GM19035 (cell line): Measurements from ENCODE around the gene SRD5A1.

Source experiments
- ATAC-seq: cut with Tn5 transposase; IDR thresholded peaks from one replicate; pipeline ENCODE4 v1.9.1; 2021; ENCODE audit not compliant: unreplicated experiment

SRD5A1 gene

DNA sequence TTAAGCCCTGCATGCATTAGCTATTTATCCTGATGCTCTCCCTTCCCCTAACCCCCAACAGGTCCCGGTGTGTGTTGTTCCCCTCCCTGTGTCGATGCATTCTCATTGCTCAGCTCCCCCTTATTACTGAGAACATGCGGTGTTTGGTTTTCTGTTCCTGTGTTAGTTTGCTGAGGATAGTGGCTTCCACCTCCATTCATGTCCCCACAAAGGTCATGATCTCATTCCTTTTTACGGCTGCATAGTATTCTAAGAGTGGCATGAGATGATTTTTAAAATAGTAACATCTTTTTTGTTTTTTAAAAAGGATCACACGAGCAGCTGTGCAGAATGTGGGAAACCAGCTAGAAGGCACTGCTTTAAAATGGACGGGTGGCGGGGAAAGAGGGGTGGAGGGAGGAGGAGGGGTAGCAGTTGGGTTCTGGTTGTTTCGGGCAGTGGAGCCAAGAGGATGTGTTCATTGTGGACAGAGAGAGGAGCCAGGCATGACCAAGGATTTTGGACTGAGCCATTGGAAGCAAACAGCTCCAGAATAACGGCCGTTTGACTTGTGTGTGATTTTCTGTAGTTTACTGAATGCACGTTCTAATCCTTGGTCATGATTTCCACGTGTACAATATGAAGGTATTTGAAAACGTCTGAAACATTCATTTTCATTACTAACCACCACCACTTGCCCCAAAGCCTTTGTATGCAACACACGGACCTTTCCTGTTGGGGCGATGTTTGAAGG, 78.3 kb downstream of the SRD5A1 start:
- ATAC-seq, result no peak

DNA sequence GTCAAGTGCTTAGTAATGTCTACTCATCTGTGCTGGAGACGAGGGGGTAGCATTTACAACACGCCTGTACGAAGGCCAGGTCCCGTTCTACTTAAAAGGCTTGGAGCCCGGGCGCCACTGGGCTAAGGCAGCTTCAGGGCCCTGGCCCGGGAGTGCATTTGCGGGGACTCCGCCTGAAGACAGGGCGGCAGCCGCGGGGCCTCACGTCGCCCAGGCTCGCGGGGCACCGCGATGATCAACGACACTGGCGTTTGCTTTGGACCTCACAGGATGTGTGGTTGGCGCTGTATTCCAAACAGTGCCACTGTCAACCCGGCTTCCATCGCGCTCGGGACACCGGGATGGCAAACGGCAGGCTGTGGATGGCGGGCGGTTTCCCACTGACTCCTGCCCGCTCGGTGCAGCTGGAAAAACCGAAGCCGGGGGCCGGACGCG, 78.9 kb downstream of the SRD5A1 start:
- peak; percentile 10 for ATAC-seq

DNA sequence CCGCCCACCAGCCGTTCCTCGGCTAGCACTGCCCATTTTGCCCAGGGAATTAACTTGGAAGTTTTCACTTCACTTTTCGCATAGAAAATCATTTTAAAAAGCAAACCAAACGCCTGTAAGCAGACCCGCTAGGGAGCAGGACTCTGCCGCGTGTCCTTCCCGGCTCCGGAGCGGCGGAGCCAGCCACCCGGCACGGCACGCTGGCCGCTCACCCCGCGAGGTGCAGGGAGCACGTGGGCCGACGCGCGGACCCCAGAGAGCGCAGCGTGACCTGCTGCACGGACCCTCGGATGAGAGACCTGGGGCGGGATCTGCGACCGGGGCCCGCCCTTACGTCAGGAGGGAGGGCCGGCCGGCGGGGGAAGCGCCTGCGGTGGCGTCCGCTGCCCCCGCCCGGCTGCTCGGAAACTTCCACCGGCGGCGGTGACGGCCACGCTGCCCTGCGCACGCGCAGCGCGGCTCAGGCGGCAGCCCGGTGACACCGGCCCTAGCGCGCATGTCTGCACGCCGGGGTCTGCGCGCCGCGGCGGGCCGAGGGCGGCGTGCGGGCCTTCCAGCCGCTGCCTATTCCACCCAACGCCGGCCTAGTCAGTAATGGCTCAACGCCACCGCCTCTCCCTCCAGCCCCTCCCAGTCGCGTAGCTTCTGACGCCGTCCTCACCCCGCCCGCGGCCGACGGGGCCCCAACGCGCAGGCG, 79.5 kb downstream of the SRD5A1 start:
- peak; percentile 63 for ATAC-seq

DNA sequence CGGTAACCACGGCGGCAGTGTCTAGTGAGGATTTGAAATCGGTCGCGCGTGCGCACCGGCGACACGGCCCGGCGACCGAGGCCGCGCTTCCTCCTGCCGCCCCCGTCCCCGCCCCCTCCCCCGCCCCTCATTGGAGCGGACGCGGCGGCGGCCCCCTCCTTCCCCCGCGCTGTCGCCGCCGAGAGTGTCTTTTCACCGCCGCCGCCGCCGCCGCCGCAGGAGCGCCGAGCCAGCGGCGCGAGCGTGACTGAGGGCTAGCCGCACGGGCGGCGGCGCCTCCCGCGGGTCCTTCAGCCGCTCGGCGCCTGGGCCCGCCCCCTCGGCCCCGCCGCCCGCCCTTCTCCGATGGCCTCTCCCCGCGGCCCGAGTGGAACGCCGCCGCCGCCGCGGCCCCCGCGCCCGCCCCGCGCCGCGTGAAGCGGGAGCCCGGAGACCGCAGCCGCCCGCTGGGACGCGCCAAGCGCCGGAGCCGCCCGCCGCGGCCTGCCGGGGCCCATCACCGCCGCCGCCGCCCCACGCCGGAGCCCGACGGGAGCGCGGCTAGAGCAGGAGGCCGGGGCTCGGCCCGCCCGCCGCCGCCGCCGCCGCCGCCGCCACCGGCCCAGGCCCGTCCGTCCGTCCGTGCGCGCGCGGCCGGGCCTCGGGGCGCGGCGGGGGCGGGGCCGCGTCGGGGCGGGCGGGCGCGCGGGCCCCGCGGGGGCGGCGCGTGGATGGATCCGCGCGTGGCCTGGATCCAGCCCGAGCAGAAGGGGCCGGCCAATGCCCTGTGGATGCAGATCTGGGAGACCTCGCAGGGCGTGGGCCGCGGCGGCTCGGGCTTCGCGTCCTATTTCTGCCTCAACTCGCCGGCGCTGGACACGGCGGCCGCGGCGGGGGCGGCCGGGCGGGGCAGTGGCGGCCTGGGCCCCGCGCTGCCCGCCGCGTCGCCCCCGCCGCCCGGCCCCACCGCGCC, 80.3 kb downstream of the SRD5A1 start, which contains the start of gene TENT4A:
Gene TENT4A, plus strand, starts transcription at position 159 of the 952 bp plus-strand sequence. Its CDS starts 552 bp downstream, at position 711.
- ATAC-seq, result peak; percentile 18

DNA sequence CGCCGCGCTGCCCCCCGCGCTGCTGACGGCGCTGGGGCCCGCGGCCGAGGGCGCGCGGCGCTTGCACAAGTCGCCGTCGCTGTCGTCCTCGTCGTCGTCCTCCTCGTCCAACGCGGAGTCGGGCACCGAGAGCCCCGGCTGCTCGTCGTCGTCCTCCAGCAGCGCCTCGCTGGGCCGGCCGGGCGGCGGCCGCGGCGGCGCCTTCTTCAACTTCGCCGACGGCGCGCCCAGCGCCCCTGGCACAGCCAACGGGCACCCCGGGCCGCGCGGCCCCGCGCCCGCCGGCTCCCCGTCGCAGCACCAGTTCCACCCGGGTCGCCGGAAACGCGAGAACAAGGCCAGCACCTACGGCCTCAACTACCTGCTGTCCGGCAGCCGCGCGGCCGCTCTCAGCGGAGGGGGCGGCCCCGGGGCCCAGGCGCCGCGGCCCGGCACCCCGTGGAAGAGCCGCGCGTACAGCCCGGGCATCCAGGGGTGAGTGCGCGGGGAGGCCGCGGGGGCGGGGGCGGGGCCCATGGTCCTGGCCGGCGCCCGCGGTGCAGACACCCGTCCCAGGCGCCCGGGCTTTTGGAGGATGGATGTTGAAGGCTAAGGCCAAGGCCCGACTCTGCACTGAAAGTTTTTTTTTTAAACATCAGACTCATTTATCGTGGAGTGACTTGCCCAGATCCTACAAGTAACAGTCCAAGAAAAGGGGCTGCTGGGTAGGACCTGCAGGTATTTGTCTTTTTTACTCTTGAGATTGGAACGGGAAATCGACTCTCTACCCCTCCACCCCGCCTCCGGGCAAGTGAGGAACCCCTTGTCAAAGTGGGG, 81.2 kb downstream of the SRD5A1 start:
- no peak for ATAC-seq

DNA sequence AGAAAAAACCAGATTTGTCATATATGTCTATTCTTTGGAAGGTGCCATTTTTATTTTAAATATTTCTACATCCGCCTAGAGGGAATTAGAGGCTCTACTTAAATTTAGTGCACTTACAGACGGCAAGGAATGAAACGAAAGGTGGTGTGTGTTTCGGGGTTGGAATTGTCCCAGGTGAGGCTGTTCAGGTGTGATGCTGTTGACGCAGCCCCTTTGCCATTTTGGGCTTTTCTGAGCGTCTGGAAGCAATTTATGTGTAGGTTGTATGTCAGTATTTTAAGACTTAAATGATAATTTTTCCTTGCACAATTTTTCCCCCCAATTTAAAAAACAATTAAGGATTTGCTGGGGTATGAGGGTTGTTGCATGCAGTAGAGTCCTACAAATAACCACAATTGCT, 82.0 kb downstream of the SRD5A1 start:
- no peak for ATAC-seq

DNA sequence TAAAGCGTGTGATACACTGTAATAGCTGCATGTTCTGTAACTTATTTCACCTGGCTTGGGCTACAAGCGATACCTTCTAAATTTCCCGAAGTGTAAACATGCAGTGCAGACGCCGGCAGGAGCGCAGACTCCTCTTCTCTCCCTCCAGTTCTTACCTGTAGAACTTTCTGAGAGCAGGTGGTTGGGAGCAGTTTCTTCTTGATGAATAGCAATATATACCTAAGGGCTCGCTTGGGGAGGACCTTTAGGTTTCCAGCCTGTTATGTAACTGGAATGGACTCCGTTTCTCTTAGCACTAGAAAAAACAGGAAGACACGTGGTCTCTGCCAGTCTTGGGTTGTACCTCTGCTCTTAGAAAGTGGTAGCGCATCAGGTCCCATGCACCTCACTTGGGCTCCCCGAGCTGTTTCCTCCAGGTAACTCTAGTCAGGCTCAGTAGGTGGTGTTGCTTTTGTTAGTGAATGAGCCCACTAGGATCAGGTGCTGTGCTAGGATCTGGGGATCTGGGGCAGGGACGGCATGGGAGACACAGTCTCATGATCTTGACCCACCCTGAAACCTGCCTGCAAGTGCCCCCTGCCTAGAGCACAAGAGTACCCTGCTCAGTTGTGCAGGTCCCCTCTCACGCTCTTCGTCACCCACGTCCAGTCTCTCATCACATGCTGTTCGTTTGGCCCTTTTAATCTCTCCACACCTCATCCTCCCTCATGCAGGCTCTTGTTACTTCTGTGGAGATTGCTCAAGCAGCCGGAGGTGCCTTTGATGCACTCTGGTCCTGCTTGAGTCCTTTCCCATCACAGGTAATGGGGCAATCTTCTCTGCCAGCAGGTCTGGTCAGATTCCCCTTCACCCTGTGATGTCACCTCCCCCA, 82.8 kb downstream of the SRD5A1 start:
- ATAC-seq, result no peak

DNA sequence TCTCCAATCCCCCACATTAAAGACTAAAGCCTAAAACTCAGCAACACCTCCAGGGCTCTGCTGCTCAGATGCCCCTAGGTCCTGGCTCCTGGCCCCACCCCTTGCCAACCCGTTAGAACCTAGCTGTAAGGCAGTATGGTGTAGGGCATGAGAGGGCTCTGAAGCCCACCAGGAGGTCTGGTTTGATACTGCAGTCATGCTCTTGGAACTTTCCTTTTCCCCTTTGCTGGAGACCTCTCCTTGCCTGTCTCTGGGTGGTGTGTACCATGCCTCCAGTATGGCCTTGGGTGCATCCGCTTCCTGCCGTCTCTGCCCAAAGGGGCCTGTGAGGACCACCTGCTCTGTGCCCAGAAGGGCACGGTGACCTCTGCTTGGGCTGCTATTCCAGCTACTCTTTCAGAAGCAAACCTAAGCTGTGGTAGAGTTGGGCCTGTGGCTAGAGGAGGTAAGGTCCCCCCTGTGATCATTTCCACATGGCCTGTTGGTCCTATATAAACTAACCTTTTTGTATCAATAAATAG, 83.4 kb downstream of the SRD5A1 start:
- no peak for ATAC-seq

DNA sequence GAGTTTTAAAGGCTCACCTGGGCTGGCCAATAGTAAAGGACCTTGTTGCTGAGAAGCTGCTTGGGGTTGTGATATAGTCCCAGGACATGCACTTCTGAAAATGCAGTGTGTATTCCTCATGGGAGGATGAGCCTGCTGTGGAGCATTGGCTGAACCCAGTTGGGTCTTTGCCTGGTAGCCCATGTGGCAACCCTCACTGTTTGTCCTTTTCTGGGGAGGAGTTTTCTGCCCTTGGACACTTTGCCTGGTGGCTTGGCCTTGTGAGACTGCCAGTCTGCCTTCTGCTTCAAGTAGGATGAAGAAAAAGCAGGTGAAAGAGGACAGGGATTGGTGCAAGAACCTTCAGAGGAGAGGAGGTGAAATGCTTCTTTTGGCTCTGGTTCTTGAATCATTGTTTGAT, 84.0 kb downstream of the SRD5A1 start:
- no peak for ATAC-seq

DNA sequence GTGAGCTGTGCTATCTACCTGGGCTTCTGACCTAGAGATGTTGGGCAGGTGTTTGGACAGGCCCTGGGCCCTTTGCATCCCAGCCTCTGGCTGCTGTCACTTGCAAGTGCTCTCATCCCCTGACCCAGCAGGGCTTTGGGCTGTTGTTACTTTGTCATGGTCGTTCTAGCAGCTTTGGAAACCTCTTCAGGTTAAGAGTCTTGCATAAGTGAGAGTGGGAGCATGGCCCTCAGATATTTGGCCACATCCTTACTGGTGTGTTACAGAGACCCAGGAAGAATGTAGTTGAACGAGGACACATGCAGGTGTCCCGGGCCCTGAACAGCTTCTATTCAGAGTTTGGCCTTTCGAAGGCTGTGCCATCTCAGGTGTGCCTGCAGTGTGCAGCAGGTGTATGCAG, 84.4 kb downstream of the SRD5A1 start:
- no peak for ATAC-seq

DNA sequence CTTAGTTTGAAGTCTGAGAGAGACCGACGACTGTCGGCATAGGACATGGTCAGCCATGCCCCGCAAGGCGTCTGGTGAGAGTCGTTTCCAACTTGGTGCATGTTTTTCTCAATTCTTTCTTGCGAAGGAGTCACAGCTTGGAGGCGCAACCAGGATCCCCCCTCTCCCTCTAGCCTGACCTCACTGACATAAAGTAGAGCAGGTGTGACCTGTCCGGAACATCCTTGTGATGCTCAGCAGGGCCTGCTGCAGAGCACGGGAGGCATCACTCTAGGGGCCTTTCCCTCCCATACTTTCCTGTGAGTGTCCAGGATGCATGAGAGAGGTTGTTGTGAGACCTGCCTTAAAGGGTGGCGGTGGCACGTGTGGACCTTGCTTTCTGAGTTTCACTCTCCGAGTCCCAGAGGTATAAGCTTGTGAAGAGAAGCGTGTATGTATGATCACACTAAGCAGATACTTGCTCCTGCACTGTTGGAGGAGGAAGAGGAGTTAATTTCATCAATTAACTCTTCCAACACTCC, 85.0 kb downstream of the SRD5A1 start:
- ATAC-seq, result no peak

DNA sequence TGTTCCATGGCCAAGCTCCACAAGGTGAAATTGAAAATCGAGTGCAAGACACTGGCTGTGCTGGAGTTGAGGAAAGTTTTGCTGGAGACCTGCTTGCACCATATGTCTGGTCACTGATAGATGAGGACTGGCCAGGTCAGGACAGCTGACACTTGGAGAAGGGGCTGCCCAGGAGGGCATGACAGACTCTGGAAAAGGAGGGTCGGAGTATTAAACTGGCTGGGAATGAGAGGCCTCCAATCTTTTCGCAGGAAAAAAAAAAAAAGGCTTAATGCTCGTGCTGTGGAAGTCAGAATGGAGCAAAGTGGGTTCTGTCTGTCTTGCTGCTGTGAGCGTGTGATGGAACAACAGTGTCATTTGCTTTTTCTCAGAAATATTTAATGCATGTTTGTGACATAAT, 85.5 kb downstream of the SRD5A1 start:
- no peak for ATAC-seq

DNA sequence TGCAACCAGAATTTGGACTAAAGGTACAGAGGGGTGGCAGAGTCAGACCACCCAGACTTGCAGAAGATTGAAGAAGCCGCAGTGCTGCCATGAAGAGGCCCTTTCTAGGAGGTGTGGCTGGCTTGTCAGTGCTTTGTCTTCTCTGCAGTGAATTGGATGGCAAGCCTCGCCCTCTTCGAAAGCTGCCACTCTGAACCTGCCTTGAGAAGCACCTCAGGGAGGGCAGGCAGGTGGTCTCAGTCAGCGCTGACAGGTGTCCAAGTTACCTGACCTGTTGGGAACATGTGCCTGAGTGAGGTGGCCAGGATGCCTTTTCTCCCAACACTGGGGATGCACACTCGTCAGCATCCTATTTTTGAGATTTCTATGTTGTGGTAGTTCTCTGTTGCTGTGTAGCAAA, 86.2 kb downstream of the SRD5A1 start:
- ATAC-seq, result no peak

DNA sequence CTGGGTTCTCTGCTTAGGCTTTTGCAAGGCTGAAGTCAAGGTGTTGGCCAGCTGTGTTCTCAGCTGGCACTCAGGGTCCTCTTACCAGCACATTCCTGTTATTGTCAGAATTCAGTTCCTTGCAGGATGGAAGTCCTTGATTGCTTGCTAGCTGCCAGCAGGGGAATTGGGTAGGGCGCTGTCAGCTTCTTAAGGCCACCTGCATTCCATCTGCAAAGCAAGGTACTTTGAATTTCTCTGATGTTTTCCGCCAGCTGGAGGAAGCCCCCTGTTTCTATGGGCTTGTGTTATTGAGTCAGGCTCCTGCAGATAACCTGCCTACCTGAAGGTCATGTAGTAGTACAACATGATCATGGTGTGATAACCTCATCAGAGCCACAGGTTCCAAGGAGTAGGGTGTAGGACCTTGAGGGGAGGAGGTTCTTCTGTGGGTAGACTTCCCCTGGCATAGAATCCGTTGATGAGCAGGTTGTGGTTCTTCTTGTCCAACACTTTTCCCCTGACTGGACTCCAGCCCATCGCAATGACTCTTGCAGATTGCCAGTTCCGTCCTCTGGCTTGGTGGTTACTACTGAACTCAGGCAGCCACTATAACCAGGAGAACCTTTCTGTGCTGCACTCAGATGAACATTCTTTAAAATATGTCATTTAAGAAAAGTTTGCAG, 86.8 kb downstream of the SRD5A1 start:
- ATAC-seq, result no peak

DNA sequence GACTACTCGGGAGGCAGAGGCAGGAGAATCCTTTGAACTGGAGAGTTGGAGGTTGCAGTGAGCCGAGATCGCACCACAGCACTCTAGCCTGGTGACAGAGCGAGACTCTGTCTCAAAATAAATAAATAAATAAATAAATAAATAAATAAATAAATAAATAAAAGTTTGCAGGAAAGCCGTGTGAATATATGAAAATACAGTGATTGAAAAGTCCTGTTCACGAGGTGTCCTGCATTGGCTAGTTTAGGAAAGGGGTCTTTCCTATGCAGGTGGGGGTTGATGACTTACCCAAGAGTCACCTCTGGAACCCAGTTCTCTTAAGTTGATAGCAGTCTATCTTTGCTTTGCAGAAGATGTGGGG, 87.3 kb downstream of the SRD5A1 start:
- ATAC-seq, result no peak

DNA sequence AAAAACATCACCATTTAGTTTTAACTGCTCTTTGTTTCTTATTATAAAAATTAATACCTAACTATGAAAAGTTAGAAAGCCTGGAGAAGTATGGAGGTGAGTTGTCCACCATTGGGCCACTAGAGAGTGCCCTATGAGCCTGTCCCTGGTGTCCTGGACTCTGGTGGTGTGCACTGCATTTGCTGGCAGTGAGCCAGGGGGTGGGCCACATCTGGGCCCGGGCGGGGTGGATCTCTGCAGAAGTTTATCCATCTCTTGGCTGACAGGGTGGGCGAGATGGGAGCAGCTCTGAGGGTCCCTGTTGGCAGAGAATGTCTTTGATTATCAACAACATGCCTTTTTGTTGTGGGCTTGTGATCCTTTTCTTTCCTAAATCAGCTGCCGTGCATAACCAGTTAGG, 88.2 kb downstream of the SRD5A1 start:
- peak; percentile 8 for ATAC-seq

DNA sequence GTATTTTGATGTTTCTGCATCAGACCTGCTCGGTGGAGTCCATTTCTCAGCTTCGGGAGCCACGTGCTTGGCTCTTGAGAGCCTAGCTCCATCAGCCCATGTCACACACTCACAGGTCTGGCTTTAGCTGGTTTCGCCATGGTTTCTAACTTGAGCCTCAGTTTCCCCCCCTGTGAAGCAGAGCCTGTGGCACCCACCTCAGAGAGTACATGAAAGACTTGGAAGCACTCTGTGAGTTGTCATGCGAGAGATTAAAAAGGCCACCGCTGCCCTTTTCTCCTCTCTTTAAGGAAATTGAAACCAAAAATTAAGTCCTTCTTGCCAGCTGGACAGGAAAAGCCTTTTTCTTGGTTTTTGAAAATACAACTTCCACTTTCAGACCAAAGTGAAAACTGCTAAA, 88.8 kb downstream of the SRD5A1 start:
- peak; percentile 49 for ATAC-seq

DNA sequence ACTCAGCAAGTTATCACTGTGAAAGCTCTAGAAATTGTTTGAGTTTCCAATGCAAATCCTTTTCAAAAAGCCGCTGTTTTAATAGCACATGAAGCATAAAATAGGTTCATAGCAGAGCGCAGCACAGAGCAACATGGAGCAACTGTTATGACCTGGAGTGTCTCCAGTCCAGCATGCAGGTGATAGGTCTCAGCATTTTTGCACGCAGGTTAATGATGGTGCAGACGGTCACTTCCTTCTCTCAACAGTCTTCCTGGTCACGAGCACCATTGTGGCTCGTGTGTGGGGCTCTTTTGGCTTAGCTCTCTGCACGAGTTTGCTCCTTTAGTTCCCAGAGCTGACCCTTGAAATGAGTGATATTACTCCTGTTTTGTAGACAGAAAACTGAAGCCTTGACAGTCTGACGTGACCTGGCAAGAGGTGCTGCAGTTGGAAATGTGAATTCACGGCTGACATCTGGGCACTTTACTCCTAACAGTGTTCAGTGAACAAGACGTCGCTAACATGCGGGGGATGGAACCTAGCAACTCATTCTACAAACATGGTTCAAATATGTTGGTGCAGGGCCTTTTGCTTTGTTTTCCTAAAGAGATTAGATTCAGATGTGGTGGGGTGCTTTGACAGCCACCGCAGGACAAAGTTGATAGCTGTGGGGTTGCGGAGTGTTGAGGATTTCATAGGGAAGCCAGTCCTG, 90.0 kb downstream of the SRD5A1 start:
- no peak for ATAC-seq
